Coronary artery (tissue), 2 donors: Measurements from ENCODE around the gene MYCBP2.
"Not testable (repeated sequence)": the region's sequence is repeated elsewhere in the genome, so short reads cannot be mapped to it uniquely, and the experiment has no call there.

Experiments used
- DNase-seq: peaks from one replicate; pipeline ENCODE4 v3.0.0-alpha.2; 2017; ENCODE audit warnings: low spot score
- H3K27ac ChIP-seq, 2 donors: fragments of 200-600 bp; sonication (generic); one replicate each; pipeline ENCODE4 v1.5.1; 2016 to 2019
- H3K4me3 ChIP-seq: fragments of 200-600 bp; sonication (generic); 2 replicates; pipeline ENCODE4 v1.5.1; 2016; ENCODE audit warnings: mild to moderate bottlenecking, moderate library complexity
- TF ChIP-seq, protein P1 (sequence below): fragments of 200-600 bp; sonication (generic); IDR thresholded peaks from one replicate; pipeline ENCODE4 v1.5.1; 2019; ENCODE audit warnings: antibody characterized with exemption

The MYCBP2 gene

DNA sequence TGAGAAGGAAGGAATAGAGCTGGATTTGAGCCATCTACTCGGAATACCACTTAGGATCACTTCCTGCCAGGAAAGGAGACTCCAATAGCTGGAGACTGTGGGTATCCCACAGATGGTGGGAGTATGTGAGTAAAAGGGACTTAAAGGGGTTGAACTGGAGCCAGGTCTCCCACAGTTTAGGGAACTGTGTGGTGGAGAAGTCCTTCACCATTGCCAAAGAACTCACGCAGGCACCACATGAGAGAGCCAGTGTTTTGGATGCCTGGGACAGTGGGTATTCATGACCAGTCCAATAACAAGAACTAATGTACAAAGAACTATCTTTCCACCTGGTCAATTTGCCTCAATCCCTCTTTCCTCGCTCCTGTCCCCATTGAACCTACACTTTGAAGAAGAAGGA lies 24.4 kb upstream of the MYCBP2 start:
- Histone ChIP-seq H3K4me3 (no peak overlapping the region), H3K27ac (no peak overlapping the region)
- no peak for DNase-seq
- TF ChIP-seq, protein P1, sequence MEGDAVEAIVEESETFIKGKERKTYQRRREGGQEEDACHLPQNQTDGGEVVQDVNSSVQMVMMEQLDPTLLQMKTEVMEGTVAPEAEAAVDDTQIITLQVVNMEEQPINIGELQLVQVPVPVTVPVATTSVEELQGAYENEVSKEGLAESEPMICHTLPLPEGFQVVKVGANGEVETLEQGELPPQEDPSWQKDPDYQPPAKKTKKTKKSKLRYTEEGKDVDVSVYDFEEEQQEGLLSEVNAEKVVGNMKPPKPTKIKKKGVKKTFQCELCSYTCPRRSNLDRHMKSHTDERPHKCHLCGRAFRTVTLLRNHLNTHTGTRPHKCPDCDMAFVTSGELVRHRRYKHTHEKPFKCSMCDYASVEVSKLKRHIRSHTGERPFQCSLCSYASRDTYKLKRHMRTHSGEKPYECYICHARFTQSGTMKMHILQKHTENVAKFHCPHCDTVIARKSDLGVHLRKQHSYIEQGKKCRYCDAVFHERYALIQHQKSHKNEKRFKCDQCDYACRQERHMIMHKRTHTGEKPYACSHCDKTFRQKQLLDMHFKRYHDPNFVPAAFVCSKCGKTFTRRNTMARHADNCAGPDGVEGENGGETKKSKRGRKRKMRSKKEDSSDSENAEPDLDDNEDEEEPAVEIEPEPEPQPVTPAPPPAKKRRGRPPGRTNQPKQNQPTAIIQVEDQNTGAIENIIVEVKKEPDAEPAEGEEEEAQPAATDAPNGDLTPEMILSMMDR = no peak

DNA sequence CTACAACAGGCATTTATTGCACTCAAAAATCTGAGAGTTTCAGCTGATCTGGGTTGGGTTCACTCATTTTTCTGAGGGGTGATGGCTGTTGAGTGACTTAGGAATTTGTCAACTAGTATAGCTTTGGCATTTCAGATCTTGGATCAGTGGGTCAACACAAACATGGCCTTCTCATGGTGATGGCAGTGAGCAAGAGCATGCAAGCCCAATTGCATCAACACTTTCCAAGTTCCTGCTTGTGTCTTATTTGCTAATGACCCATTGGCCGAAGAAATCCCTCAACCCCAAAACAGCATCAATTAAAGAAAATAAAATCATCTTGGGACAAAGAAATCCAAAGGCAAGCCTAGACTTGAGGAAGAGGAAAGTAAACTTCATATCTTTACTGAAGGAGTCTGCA lies 23.9 kb upstream of the MYCBP2 start:
- TF ChIP-seq, protein P1 = no peak
- Histone ChIP-seq H3K4me3 (no peak overlapping the region), H3K27ac (no peak overlapping the region)
- no peak for DNase-seq

DNA sequence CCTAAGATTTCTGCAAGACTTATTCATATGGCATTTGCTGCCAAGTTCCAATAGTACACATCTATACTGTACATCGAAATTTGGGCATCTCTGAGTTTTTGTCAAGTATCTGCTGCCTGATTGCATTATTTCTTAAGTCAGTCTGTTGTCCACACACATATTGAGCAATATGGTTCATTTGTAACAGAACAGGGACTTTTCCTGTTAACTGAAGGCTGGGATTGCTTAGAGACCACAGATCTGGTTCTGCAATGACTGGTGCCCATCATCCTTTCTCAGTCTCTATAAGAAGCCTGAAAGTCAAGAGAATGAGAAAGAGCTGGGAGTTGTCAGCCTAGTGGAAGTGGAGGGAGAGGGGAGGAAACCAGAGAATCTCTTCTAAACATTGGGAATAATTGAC lies 22.5 kb upstream of the MYCBP2 start:
- Histone ChIP-seq H3K27ac (no peak overlapping the region), H3K4me3 (no peak overlapping the region)
- TF ChIP-seq, protein P1 = no peak
- no peak for DNase-seq

DNA sequence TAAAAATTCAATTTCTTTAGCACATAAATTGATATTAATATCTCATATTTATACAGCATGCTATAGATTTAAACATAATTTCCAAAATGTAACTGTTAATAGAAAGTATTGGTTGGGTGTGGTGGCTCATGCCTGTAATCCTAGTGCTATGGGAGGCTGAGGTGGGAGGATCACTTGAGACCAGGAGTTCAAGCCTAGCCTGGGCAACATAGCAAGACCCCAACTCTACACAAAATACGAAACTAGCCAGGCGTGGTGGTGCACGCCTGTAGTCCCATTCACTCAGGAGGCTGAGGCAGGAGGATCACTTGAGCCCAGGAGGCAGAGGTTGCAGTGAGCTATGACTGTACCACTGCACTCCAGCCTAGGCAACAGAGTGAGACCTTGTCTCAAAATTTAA lies 20.5 kb upstream of the MYCBP2 start:
- H3K4me3 ChIP-seq, DNase-seq, H3K27ac ChIP-seq: not testable (repeated sequence)

DNA sequence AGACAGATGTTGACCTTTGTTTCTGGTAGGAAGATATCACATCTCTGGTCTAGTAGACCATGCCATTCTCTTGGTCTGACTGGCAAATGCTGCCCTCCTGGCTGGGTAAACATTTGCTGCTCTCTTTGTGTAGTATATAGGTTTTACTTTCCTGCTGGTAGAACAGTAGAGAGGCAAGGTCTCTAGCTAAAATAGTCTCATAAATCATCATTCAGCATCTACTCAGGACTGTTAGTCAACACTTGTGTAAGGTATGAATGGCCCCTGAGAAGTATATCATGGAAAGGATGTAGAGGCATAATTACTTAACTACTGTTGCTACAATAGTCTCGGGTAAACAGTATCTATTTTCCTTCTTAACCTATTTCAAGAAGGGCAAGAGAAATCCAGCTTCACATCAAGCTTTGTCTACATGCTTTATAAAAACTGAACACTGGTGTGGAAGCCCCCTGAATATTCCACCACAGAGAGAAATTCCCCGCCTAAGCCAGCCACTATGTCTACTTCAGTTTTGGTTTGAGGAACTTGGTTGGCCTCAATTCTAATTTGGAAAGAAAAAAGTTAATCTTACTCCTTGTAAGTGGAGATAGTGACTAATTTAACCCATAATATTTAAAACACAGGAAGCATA lies 18.4 kb upstream of the MYCBP2 start:
- TF ChIP-seq, protein P1 = no peak
- H3K27ac ChIP-seq = no peak overlapping the region
- no peak overlapping the region for H3K4me3 ChIP-seq
- no peak for DNase-seq

DNA sequence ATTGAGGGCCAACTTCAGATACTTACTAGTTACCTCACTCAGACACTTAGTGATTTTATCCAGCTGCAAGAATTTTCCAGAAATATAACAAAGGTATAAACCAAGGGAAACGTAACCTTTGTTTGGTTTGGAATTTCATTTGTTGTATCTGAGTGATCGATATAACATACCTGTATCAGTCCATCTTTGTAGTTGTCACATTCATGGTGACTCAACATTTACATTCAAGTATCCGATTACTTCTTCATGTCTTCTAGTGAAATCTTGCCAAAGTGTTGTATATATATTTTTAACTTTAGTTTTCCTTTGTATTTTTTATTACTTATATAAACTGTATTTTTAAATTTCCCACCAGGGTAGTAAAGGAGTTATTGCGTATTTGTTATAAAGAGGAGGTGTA lies 16.9 kb upstream of the MYCBP2 start:
- H3K27ac ChIP-seq = no peak overlapping the region
- no peak for DNase-seq
- no peak overlapping the region for H3K4me3 ChIP-seq
- TF ChIP-seq, protein P1 = no peak

DNA sequence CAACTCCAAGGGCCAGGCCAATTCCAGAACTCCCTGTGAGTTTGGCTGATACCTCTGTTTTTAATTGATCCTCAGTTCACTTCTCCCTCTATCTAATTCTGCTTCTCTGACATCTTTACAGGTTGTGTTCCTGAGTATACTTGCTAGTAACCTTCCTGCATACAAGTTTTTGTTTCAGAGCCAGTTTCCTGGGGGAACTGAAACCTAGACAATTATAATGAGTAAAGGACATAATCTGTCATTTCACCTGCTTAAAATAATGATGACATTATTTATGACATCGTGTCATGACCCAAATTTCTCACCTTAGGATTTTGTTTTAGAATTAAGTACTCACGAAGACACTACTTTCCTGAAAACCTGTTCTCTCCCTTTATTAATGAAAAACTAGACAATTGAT lies 12.5 kb upstream of the MYCBP2 start:
- TF ChIP-seq, protein P1 = no peak
- no peak overlapping the region for H3K4me3 ChIP-seq
- no peak overlapping the region for H3K27ac ChIP-seq
- DNase-seq = no peak
